Stimulated activated memory B cell treated with anti-CD40 and anti-IgM and Interleukin-4, amounts not matched to agents 10 μg/mL and 1 μg/mL and 100 μg/mL, for 72 hours (primary cell): ENCODE data around the gene CSNK1D.
A peak's percentile ranks its signal among the peaks of the same experiment; 100 is the strongest.

Experiments used
- ATAC-seq: fragments of 150-1000 bp; cut with Tn5 transposase; 2 replicates; pipeline ENCODE4 v1.10.0; 2021
- H3K27ac Mint-ChIP-seq: one replicate; pipeline ENCODE4 v1.8.0; 2022; ENCODE audit warnings: mild to moderate bottlenecking, mixed read lengths
- H3K27me3 Mint-ChIP-seq: one replicate; pipeline ENCODE4 v1.8.0; 2022; ENCODE audit warnings: mixed read lengths
- H3K36me3 Mint-ChIP-seq: one replicate; pipeline ENCODE4 v1.8.0; 2022; ENCODE audit warnings: mixed read lengths
- H3K4me1 Mint-ChIP-seq: one replicate; pipeline ENCODE4 v1.8.0; 2022; ENCODE audit warnings: mixed read lengths
- H3K4me3 Mint-ChIP-seq: one replicate; pipeline ENCODE4 v1.8.0; 2022; ENCODE audit warnings: mild to moderate bottlenecking, moderate library complexity, mixed read lengths
- H3K9me3 Mint-ChIP-seq: one replicate; pipeline ENCODE4 v1.8.0; 2022; ENCODE audit warnings: mixed read lengths

The CSNK1D gene

GRCh38 chr17:82291582-82292250, 18.2 kb upstream of the CSNK1D start:
- Mint-ChIP-seq H3K27ac (peak overlapping the region; percentile 92), H3K4me1 (peaks cover 38% of the 10 kb centered on the region), H3K27me3 (no peaks in the 10 kb centered on the region), H3K9me3 (no peaks in the 10 kb centered on the region), H3K36me3 (no peaks in the 10 kb centered on the region), H3K4me3 (peak overlapping the region; percentile 90)
- no peak for ATAC-seq

GRCh38 chr17:82287868-82288801, 14.6 kb upstream of the CSNK1D start:
- H3K36me3 Mint-ChIP-seq: no peaks in the 10 kb centered on the region
- H3K4me3 Mint-ChIP-seq: no peak overlapping the region
- H3K27ac Mint-ChIP-seq: no peak overlapping the region

GRCh38 chr17:82287013-82287867, 13.7 kb upstream of the CSNK1D start:
- Mint-ChIP-seq H3K4me3 (no peak overlapping the region), H3K36me3 (no peaks in the 10 kb centered on the region), H3K4me1 (peaks cover 32% of the 10 kb centered on the region), H3K27me3 (no peaks in the 10 kb centered on the region), H3K27ac (no peak overlapping the region), H3K9me3 (no peaks in the 10 kb centered on the region)
- ATAC-seq: peak; percentile 67

More at GRCh38 chr17:82287868-82288801, 14.6 kb upstream of the CSNK1D start:
- H3K9me3 Mint-ChIP-seq: no peaks in the 10 kb centered on the region
- peaks cover 37% of the 10 kb centered on the region for H3K4me1 Mint-ChIP-seq
- no peak for ATAC-seq
- no peaks in the 10 kb centered on the region for H3K27me3 Mint-ChIP-seq

GRCh38 chr17:82285141-82285540, 11.6 kb upstream of the CSNK1D start:
- Mint-ChIP-seq H3K27me3 (no peaks in the 10 kb centered on the region), H3K4me3 (no peak overlapping the region), H3K9me3 (no peaks in the 10 kb centered on the region), H3K4me1 (peaks cover 24% of the 10 kb centered on the region), H3K27ac (no peak overlapping the region), H3K36me3 (no peaks in the 10 kb centered on the region)
- ATAC-seq: no peak

- peak; percentile 43 for ATAC-seq
- H3K36me3 Mint-ChIP-seq: no peaks in the 10 kb centered on the region
- no peaks in the 10 kb centered on the region for H3K9me3 Mint-ChIP-seq
- H3K4me3 Mint-ChIP-seq: no peak overlapping the region
- no peak overlapping the region for H3K27ac Mint-ChIP-seq
- H3K4me1 Mint-ChIP-seq: peaks cover 31% of the 10 kb centered on the region
- H3K27me3 Mint-ChIP-seq: peaks cover 10% of the 10 kb centered on the region
Observed at GRCh38 chr17:82283208-82283749, 9.8 kb upstream of the CSNK1D start.

- Mint-ChIP-seq H3K36me3 (no peaks in the 10 kb centered on the region), H3K4me1 (peaks cover 31% of the 10 kb centered on the region), H3K27me3 (peaks cover 12% of the 10 kb centered on the region), H3K9me3 (no peaks in the 10 kb centered on the region), H3K27ac (no peak overlapping the region), H3K4me3 (no peak overlapping the region)
- ATAC-seq: no peak
Observed at GRCh38 chr17:82282239-82283207, 9.0 kb upstream of the CSNK1D start.

GRCh38 chr17:82281502-82282238, 8.2 kb upstream of the CSNK1D start:
- no peak for ATAC-seq
- Mint-ChIP-seq H3K27me3 (peaks cover 12% of the 10 kb centered on the region), H3K4me1 (peaks cover 23% of the 10 kb centered on the region), H3K9me3 (no peaks in the 10 kb centered on the region), H3K27ac (no peak overlapping the region), H3K4me3 (no peak overlapping the region), H3K36me3 (no peaks in the 10 kb centered on the region)

- no peak for ATAC-seq
- Mint-ChIP-seq H3K36me3 (no peaks in the 10 kb centered on the region), H3K4me1 (peaks cover 20% of the 10 kb centered on the region), H3K4me3 (no peak overlapping the region), H3K9me3 (no peaks in the 10 kb centered on the region), H3K27me3 (peaks cover 12% of the 10 kb centered on the region), H3K27ac (no peak overlapping the region)
Observed at GRCh38 chr17:82281076-82281475, 7.6 kb upstream of the CSNK1D start.

- no peak overlapping the region for H3K4me3 Mint-ChIP-seq
Observed at GRCh38 chr17:82280537-82280936, 7.0 kb upstream of the CSNK1D start.

GRCh38 chr17:82278786-82279391, 5.4 kb upstream of the CSNK1D start:
- H3K9me3 Mint-ChIP-seq: no peaks in the 10 kb centered on the region
- no peaks in the 10 kb centered on the region for H3K36me3 Mint-ChIP-seq
- no peak for ATAC-seq
- no peak overlapping the region for H3K4me3 Mint-ChIP-seq
- peaks cover 12% of the 10 kb centered on the region for H3K27me3 Mint-ChIP-seq
- peaks cover 13% of the 10 kb centered on the region for H3K4me1 Mint-ChIP-seq
- H3K27ac Mint-ChIP-seq: no peak overlapping the region

More at GRCh38 chr17:82280537-82280936, 7.0 kb upstream of the CSNK1D start:
- Mint-ChIP-seq H3K27ac (no peak overlapping the region), H3K4me1 (peaks cover 20% of the 10 kb centered on the region), H3K36me3 (no peaks in the 10 kb centered on the region), H3K27me3 (peaks cover 12% of the 10 kb centered on the region), H3K9me3 (no peaks in the 10 kb centered on the region)
- ATAC-seq: no peak

- H3K4me1 Mint-ChIP-seq: peaks cover 9% of the 10 kb centered on the region
- H3K27ac Mint-ChIP-seq: no peak overlapping the region
- peaks cover 12% of the 10 kb centered on the region for H3K27me3 Mint-ChIP-seq
- no peaks in the 10 kb centered on the region for H3K9me3 Mint-ChIP-seq
- H3K36me3 Mint-ChIP-seq: no peaks in the 10 kb centered on the region
- no peak for ATAC-seq
- H3K4me3 Mint-ChIP-seq: no peak overlapping the region
Observed at GRCh38 chr17:82278308-82278707, 4.8 kb upstream of the CSNK1D start.

- Mint-ChIP-seq H3K4me3 (no peak overlapping the region), H3K4me1 (peaks cover 7% of the 10 kb centered on the region), H3K27ac (no peak overlapping the region)
Observed at GRCh38 chr17:82277851-82278250, 4.4 kb upstream of the CSNK1D start.

GRCh38 chr17:82276938-82277337, 3.4 kb upstream of the CSNK1D start:
- Mint-ChIP-seq H3K4me3 (no peak overlapping the region), H3K36me3 (peaks cover 6% of the 10 kb centered on the region), H3K9me3 (no peaks in the 10 kb centered on the region), H3K27ac (no peak overlapping the region), H3K4me1 (peaks cover 15% of the 10 kb centered on the region), H3K27me3 (peaks cover 12% of the 10 kb centered on the region)
- ATAC-seq: no peak

More at GRCh38 chr17:82277851-82278250, 4.4 kb upstream of the CSNK1D start:
- no peak for ATAC-seq
- H3K36me3 Mint-ChIP-seq: no peaks in the 10 kb centered on the region
- H3K9me3 Mint-ChIP-seq: no peaks in the 10 kb centered on the region
- peaks cover 12% of the 10 kb centered on the region for H3K27me3 Mint-ChIP-seq
